Esophagus squamous epithelium (tissue), 5 donors: ENCODE results near the gene SLC4A1. TPM values are rescaled to one million over a fixed set of nuclear protein-coding genes. Genes with fewer than 3 reads are reported as not detected.

ENCODE experiments used
- DNase-seq: peaks from one replicate; lab custom pipeline; 2025; lab: John Stamatoyannopoulos, UW
- H3K27ac ChIP-seq, 4 donors: fragments of 200-600 bp; sonication (generic); one replicate each; pipeline ENCODE4 v1.5.1; 2016 to 2019; ENCODE audit warnings: mild to moderate bottlenecking in 1 of 4
- H3K27me3 ChIP-seq, 4 donors: fragments of 200-600 bp; sonication (generic); 1 replicate in 3 of 4; 2 replicates in 1 of 4; pipeline versions ENCODE4 v1.5.1 to v1.6.0; 2017 to 2021; ENCODE audit warnings: antibody characterized with exemption in 1 of 4
- H3K36me3 ChIP-seq, 3 donors: fragments of 200-600 bp; sonication (generic); one replicate each; pipeline ENCODE4 v1.5.1; 2016 to 2019
- H3K4me1 ChIP-seq, 3 donors: fragments of 200-600 bp; sonication (generic); one replicate each; pipeline ENCODE4 v1.5.1; 2017 to 2019
- H3K4me3 ChIP-seq, 4 donors: fragments of 200-600 bp; sonication (generic); 1 replicate in 3 of 4; 2 replicates in 1 of 4; pipeline ENCODE4 v1.5.1; 2016 to 2019; ENCODE audit warnings: mild to moderate bottlenecking in 2 of 4, moderate library complexity in 1 of 4
- H3K9me3 ChIP-seq, 3 donors: fragments of 200-600 bp; sonication (generic); one replicate each; pipeline ENCODE4 v1.5.1; 2016 to 2019
- CTCF ChIP-seq, 6 experiments: fragments of 450-650 bp in 4 of 6; fragments of 200-600 bp in 2 of 6; sonication (generic) in 2 of 6; IDR thresholded peaks; one replicate each; pipeline ENCODE4 v1.5.1; 2016 to 2019; ENCODE audit warnings: antibody characterized with exemption in 6 of 6, mild to moderate bottlenecking in 4 of 6, moderate library complexity in 4 of 6
- POLR2A ChIP-seq, 4 donors: fragments of 450-650 bp; IDR thresholded peaks; one replicate each; pipeline ENCODE4 v1.6.1; 2017; ENCODE audit warnings: antibody characterized with exemption in 4 of 4, mild to moderate bottlenecking in 4 of 4, moderate library complexity in 3 of 4
- WGBS, 2 donors: methylation state at CpG; one replicate each; pipeline ENCODE4 v1.1.5; 2018; 5-methylcytosine and 5-hydroxymethylcytosine counted together
- intact Hi-C: fragments of 100-400 bp; cut with DNase I; formaldehyde crosslinking; loops from one replicate; pipeline ENCODE4 v1.15.0; 2022
- total RNA-seq, 4 donors: library from RNA; depleted of rRNA; stranded (reverse); fragments of >200 nt; gene quantifications; one replicate each; pipeline ENCODE4 v1.1.0, GENCODE V29; 2016
- donor health status: DM: yes; HTN: yes; CAD: no.

The SLC4A1 gene
- total RNA-seq, 4 donors from 2014 or later: not detected

DNA sequence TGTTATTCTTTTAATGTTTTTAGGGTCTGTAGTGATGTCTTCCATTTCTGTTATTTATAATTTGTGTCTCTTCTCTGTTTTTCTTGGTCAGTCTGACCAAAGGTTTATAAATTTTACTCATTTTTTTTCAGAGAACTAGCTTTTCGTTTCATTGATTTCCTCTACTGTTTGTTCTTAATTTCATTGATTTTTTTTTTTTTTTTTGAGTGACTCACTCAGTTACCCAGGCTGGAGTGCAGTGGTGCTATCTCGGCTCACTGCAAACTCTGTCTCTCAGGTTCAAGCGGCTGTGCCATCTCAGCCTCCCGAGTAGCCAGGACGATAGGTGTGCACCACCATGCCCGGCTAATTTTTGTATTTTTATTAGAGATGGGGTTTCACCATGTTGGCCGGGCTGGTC is 35.9 kb downstream of the SLC4A1 start:
- DNase-seq: no peak
- intact Hi-C loops: no loop called here
- peaks cover 0 to 17% (median 0%) of the 10 kb centered on the region in 3 donors for H3K4me1 ChIP-seq
- H3K9me3 ChIP-seq: no peaks in the 10 kb centered on the region
- no peaks in the 10 kb centered on the region for H3K27me3 ChIP-seq
- no peaks in the 10 kb centered on the region for H3K36me3 ChIP-seq
- TF ChIP-seq CTCF (IDR thresholded peaks at IDR 0.05) (no peak), POLR2A (IDR thresholded peaks at IDR 0.05) (no peak)
- no peak overlapping the region for H3K27ac ChIP-seq
- H3K4me3 ChIP-seq: no peak overlapping the region
- WGBS, 2 donors: 76 to 86% methylated on average over 6 to 7 of the region's 7 CpGs

- WGBS, 2 donors: 86 to 88% methylated on average over 6 to 8 of the region's 9 CpGs
- no peak overlapping the region for H3K4me3 ChIP-seq
- H3K36me3 ChIP-seq: no peaks in the 10 kb centered on the region
- no peaks in the 10 kb centered on the region for H3K27me3 ChIP-seq
- H3K4me1 ChIP-seq: peaks cover 0 to 8% (median 0%) of the 10 kb centered on the region in 3 donors
- intact Hi-C loops: no loop called here
- TF ChIP-seq POLR2A (IDR thresholded peaks at IDR 0.05): no peak
- no peak for TF ChIP-seq CTCF (IDR thresholded peaks at IDR 0.05)
- DNase-seq: no peak
- no peak overlapping the region for H3K27ac ChIP-seq
- no peaks in the 10 kb centered on the region for H3K9me3 ChIP-seq
Measured at GRCh38 chr17:44230140-44230539, 37.8 kb downstream of the SLC4A1 start.

DNA sequence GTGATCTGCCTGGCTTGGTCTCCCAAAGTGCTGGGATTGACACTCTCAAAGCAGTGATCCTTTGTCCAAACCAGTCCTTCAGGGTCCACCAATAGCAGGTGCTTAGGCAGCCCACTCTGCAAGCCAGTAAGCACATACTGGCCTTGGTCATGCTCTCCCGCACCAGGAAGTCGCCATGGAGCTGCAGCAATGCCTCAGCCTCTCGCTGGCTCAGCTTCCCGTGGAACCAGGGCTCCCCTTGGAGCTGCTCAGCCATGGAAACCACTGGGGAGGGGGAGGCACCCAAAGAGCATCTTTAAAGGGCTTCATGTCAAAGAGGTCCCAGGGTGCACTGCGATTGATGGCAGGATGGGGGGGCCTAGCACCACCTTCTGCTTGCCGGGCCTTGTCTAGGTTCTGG is 38.8 kb downstream of the SLC4A1 start:
- no peak for DNase-seq
- WGBS, 2 donors: 90% methylated on average over 6 of the region's 6 CpGs; no CpG with 5 or more reads in 1 of the 2 donors
- intact Hi-C loops: no loop called here

GRCh38 chr17:44223541-44224071 is 44.3 kb downstream of the SLC4A1 start:
- Histone ChIP-seq H3K9me3 (no peaks in the 10 kb centered on the region), H3K27me3 (no peaks in the 10 kb centered on the region), H3K27ac (peak overlapping the region in 3 of 4 donors; percentile 97 to 100 (median 100)), H3K36me3 (no peaks in the 10 kb centered on the region), H3K4me3 (no peak overlapping the region), H3K4me1 (peaks cover 16 to 31% (median 17%) of the 10 kb centered on the region in 3 donors)
- 18 to 23% methylated on average over 7 of the region's 7 CpGs for WGBS, 2 donors
- no peak for TF ChIP-seq CTCF (IDR thresholded peaks at IDR 0.05)
- no peak for TF ChIP-seq POLR2A (IDR thresholded peaks at IDR 0.05)
- intact Hi-C loops: no loop called here
- DNase-seq: no peak

More for the DNA sequence above, 38.8 kb downstream of the SLC4A1 start:
- no peak overlapping the region for H3K4me3 ChIP-seq
- peaks cover 0 to 4% (median 0%) of the 10 kb centered on the region in 3 donors for H3K4me1 ChIP-seq
- no peaks in the 10 kb centered on the region for H3K27me3 ChIP-seq
- TF ChIP-seq POLR2A (IDR thresholded peaks at IDR 0.05) (no peak), CTCF (IDR thresholded peaks at IDR 0.05) (no peak)
- no peak overlapping the region for H3K27ac ChIP-seq
- no peaks in the 10 kb centered on the region for H3K36me3 ChIP-seq
- H3K9me3 ChIP-seq: no peaks in the 10 kb centered on the region

DNA sequence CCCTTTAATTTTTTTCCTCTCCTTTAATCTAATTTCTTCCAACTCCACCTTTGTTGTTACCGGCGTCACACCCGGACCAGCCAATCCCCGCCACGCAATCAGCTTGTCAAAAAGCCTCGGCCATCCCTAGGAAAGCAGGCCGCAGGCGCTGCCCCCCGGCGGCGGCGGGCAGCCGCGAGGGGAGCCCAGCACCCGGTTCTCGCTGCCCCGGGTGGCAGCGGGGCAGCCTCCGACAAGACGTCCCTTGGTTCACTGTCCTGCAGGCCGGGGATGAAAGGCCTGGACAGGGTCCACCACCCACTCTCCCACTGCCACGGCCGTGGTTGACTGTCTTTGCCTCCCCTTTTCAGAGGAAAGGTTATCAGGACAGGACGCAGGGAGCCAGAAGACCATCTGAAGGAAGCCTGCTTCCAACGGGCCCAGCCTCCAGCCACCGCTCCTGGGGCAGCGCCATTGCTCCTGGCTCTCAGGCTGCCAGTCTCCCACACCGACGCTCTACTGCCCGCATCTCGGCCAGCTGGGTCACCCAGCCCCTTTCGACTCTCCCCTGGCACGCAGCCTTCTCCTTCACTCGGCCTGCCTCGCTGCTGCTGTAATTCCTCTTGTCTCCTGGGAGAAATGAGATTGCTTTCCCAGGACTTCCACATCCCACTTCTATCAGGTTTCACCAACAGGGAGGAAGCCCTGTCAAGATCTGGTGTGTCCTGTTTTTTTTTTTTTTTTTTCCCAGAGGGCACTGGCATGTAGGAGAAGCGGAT is 45.6 kb downstream of the SLC4A1 start:
- no peaks in the 10 kb centered on the region for H3K9me3 ChIP-seq
- peaks cover 26 to 41% (median 26%) of the 10 kb centered on the region in 3 donors for H3K4me1 ChIP-seq
- intact Hi-C loops: no loop called here
- WGBS, 2 donors: 4 to 6% methylated on average over 11 to 16 of the region's 36 CpGs
- TF ChIP-seq POLR2A (IDR thresholded peaks at IDR 0.05) (peak in 2 of 4 donors; percentile 25 to 50), CTCF (IDR thresholded peaks at IDR 0.05) (peak in 3 of 6 experiments; percentile 2 to 24 (median 9))
- H3K27ac ChIP-seq: peak overlapping the region; percentile 97 to 100 (median 99)
- no peak for DNase-seq
- H3K27me3 ChIP-seq: no peaks in the 10 kb centered on the region
- peak overlapping the region; percentile 92 to 99 (median 99) for H3K4me3 ChIP-seq
- H3K36me3 ChIP-seq: peaks cover 0 to 5% (median 0%) of the 10 kb centered on the region in 3 donors
